Endothelial cell of umbilical vein (primary cell): ENCODE data around the gene CCM2. TPM values are rescaled to one million over a fixed set of nuclear protein-coding genes. Genes with fewer than 3 reads are reported as not detected.

Experiments
- BruUV-seq: library from RNA; stranded (reverse); fragments of 400-500 nt; replicated peaks from 2 replicates; lab custom pipeline; 2021; lab: Mats Ljungman, UMichigan
- CTCF ChIA-PET: fragments of 300-600, 350-600 bp; sonication (Branson Sonifier 250); formaldehyde crosslinking; loops from one replicate; lab custom pipeline; 2021; ENCODE audit warnings: antibody characterized with exemption, inconsistent platforms; lab: Charles Lee
- POLR2A ChIA-PET: fragments of 300-600, 350-600 bp; sonication (Branson Sonifier 250); formaldehyde crosslinking; loops from one replicate; lab custom pipeline; 2021; ENCODE audit warnings: antibody characterized with exemption, inconsistent platforms; lab: Charles Lee
- DNase-seq: peaks from one replicate; pipeline ENCODE4 v3.0.0-alpha.2; 2011; ENCODE audit warnings: low read depth, low spot score
- FAIRE-seq: peaks from 2 replicates; lab custom pipeline; 2011; peaks lifted over from hg19 to GRCh38; lab: Jason Lieb, UNC
- H2AFZ ChIP-seq: 2 replicates; pipeline ENCODE4 v1.6.0; 2012; ENCODE audit warnings: low read depth, low read length, control low read depth, inconsistent platforms
- H3K27ac ChIP-seq: 2 replicates; pipeline ENCODE4 v1.5.1; 2011; ENCODE audit warnings: low read depth, mild to moderate bottlenecking, control low read depth, low read length, moderate library complexity; ENCODE audit not compliant: insufficient read depth
- H3K27me3 ChIP-seq, 2 experiments: 2 replicates each; pipeline versions ENCODE4 v1.6.0 to v1.6.1; 2011; ENCODE audit warnings: low read length in 2 of 2, mixed read lengths in 1 of 2; ENCODE audit not compliant: control insufficient read depth in 2 of 2, insufficient read depth in 2 of 2
- H3K36me3 ChIP-seq, 2 experiments: 2 replicates in 1 of 2; 3 replicates in 1 of 2; pipeline ENCODE4 v1.5.1; 2011; ENCODE audit warnings: low read length in 2 of 2, mild to moderate bottlenecking in 1 of 2, moderate library complexity in 1 of 2; ENCODE audit not compliant: control insufficient read depth in 2 of 2, insufficient read depth in 2 of 2; ENCODE audit errors: extremely low read depth in 1 of 2
- H3K4me1 ChIP-seq: 3 replicates; pipeline ENCODE4 v1.5.1; 2011; ENCODE audit warnings: mild to moderate bottlenecking, low read length; ENCODE audit not compliant: control insufficient read depth, insufficient read depth; ENCODE audit errors: extremely low read depth
- H3K4me2 ChIP-seq: 2 replicates; pipeline ENCODE4 v1.6.1; 2011; ENCODE audit warnings: low read length, control low read depth, mixed read lengths; ENCODE audit not compliant: insufficient read depth
- H3K4me3 ChIP-seq, 3 experiments: fragments of 200-600 bp in 1 of 3; sonication (generic), shearing (Covaris generic) in 1 of 3; replicated peaks in 1 of 3; 2 replicates each; pipeline ENCODE4 v1.5.1; 2011 to 2016; ENCODE audit warnings: control low read depth in 3 of 3, low read length in 3 of 3, mild to moderate bottlenecking in 2 of 3, inconsistent platforms in 1 of 3, low read depth in 1 of 3, moderate library complexity in 1 of 3; ENCODE audit not compliant: insufficient read depth in 1 of 3
- H3K79me2 ChIP-seq: 2 replicates; pipeline ENCODE4 v1.6.0; 2012; ENCODE audit warnings: low read length, inconsistent platforms; ENCODE audit not compliant: control insufficient read depth, insufficient read depth
- H3K9ac ChIP-seq: replicated peaks from 2 replicates; pipeline ENCODE3; 2011; ENCODE audit warnings: low read length, control low read depth; ENCODE audit not compliant: insufficient read depth; ENCODE audit errors: extremely low read depth
- H3K9me1 ChIP-seq: replicated peaks from 3 replicates; pipeline ENCODE4 v1.6.0; 2011; ENCODE audit warnings: mild to moderate bottlenecking, low read length; ENCODE audit not compliant: control insufficient read depth, insufficient read depth; ENCODE audit errors: extremely low read depth
- H3K9me3 ChIP-seq: replicated peaks from 2 replicates; pipeline ENCODE4 v1.5.1; 2012; ENCODE audit warnings: low read length, inconsistent platforms; ENCODE audit not compliant: control insufficient read depth, insufficient read depth
- H4K20me1 ChIP-seq: replicated peaks from 2 replicates; pipeline ENCODE3; 2011; ENCODE audit warnings: mild to moderate bottlenecking, low read length; ENCODE audit not compliant: control insufficient read depth, insufficient read depth; ENCODE audit errors: extremely low read depth
- EZH2 ChIP-seq: IDR thresholded peaks from 2 replicates; pipeline ENCODE4 v1.6.1; 2012; ENCODE audit warnings: borderline replicate concordance, low read depth, mild to moderate bottlenecking, moderate library complexity, low read length, inconsistent platforms; ENCODE audit not compliant: severe bottlenecking
- FOS ChIP-seq: IDR thresholded peaks from 2 replicates; pipeline ENCODE4 v1.6.1; 2011; ENCODE audit warnings: mild to moderate bottlenecking, low read length, moderate library complexity, borderline replicate concordance; ENCODE audit not compliant: insufficient read depth
- GATA2 ChIP-seq: IDR thresholded peaks from 2 replicates; pipeline ENCODE4 v1.7.0; 2011; ENCODE audit warnings: low read depth, mild to moderate bottlenecking, moderate library complexity, mixed read lengths, low read length; ENCODE audit not compliant: insufficient read length, insufficient read depth
- JUN ChIP-seq: IDR thresholded peaks from 2 replicates; pipeline ENCODE4 v1.6.1; 2011; ENCODE audit warnings: borderline replicate concordance, low read depth; ENCODE audit not compliant: insufficient read length, insufficient read depth
- MAX ChIP-seq: IDR thresholded peaks from 2 replicates; pipeline ENCODE4 v1.6.1; 2011; ENCODE audit not compliant: insufficient read depth, insufficient read length
- MYC ChIP-seq: IDR thresholded peaks from one replicate; pipeline ENCODE4 v1.6.1; 2011; ENCODE audit warnings: mild to moderate bottlenecking, low read depth, low read length
- POLR2A ChIP-seq: IDR thresholded peaks from 2 replicates; pipeline ENCODE4 v1.6.1; 2012; ENCODE audit warnings: low read depth, mild to moderate bottlenecking, control low read depth, low read length
- POLR2AphosphoS5 ChIP-seq: IDR thresholded peaks from 2 replicates; pipeline ENCODE4 v1.6.1; 2012; ENCODE audit warnings: low read depth, mild to moderate bottlenecking, control low read depth, low read length, moderate library complexity; ENCODE audit not compliant: insufficient read depth
- dilution Hi-C: fragments of 300-500 bp; cut with MboI; formaldehyde crosslinking; loops from one replicate; pipeline ENCODE4 v1.15.0; 2019; ENCODE audit warnings: low sequenced_read_pairs; ENCODE audit not compliant: extremely low pct_ligation_motif_present
- intact Hi-C: fragments of 100-400 bp; cut with micrococcal nuclease; formaldehyde crosslinking; loops from one replicate; pipeline ENCODE4 v1.10.0; 2022
- polyA plus RNA-seq, 4 experiments: library from polyadenylated mRNA; depleted of rRNA in 3 of 4; stranded (reverse) in 3 of 4; unstranded in 1 of 4; fragments of >200 nt; gene quantifications; 2 replicates each; pipeline versions ENCODE4 v1.2.1 to v1.2.3, GENCODE V29; 2011 to 2012; ENCODE audit warnings: missing spikeins in 1 of 4
- total RNA-seq: library from RNA; stranded (reverse); gene quantifications from 2 replicates; pipeline ENCODE4 v1.2.3, GENCODE V29; 2021
- TF ChIP-seq, protein P1 (sequence below), 2 donors: IDR thresholded peaks; 1 replicate in 1 of 2; 2 replicates in 1 of 2; pipeline ENCODE4 v1.5.1; 2011; ENCODE audit warnings: low read length in 2 of 2, mild to moderate bottlenecking in 2 of 2, moderate library complexity in 2 of 2, control low read depth in 1 of 2, inconsistent platforms in 1 of 2, low read depth in 1 of 2; ENCODE audit not compliant: insufficient read depth in 1 of 2; ENCODE audit errors: extremely low read depth in 1 of 2

The CCM2 gene
- total and polyA plus RNA-seq, 2 donors (not counting 3 experiments of a cell fraction or from before 2014, with no cell fraction given): 66.1 to 70.4 TPM

DNA sequence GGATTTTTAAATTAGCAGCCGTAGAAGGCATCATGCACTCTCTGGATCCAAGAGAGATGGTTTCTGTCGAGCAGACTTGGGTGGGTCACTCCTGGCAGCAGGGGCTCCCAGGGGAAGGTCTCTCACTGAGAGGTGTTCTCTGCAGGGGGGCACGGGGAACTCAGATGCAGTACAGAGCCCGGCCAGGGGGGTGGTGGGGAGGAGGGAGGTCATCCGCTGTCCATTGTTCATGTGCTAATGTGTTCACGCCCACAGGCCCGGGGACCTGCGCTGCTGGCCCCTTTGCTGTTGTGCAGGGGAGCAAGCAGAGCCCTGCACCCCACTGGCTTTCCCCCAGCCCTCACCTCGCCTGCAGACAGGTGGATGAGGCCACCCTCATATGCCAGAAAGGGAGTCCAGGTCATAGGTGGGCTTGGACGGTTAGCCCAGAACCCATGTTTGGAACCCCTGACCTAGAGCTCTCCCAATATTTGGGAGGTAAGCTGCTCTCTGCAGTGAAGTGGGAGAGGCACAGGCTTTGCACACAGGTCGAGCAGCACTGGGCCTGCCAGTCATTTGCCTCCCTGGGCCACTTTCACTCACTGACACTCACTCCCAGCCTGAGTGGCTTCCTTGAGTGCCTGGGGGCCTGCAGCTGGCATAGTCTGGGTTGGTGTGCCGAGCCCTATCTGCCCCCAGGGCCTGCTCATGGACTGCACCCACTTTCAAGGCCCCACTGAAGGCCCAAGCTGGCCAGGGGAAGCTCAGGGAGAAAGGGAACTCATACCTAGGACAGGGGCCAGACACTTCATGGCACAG is 124.1 kb downstream of the CCM2 start:
- FAIRE-seq: no peak
- Histone ChIP-seq H3K9me3 (no peaks in the 10 kb centered on the region), H3K79me2 (no peaks in the 10 kb centered on the region), H3K4me3 (no peak overlapping the region), H4K20me1 (no peaks in the 10 kb centered on the region), H2AFZ (no peak overlapping the region), H3K27me3 (no peaks in the 10 kb centered on the region), H3K36me3 (no peaks in the 10 kb centered on the region), H3K4me2 (no peak overlapping the region), H3K9ac (no peak overlapping the region), H3K4me1 (no peaks in the 10 kb centered on the region), H3K27ac (no peak overlapping the region), H3K9me1 (no peaks in the 10 kb centered on the region)
- no peak for TF ChIP-seq EZH2
- TF ChIP-seq JUN: no peak
- no peak for TF ChIP-seq POLR2AphosphoS5
- intact Hi-C loops (no loop called here), dilution Hi-C loops (no loop called here)
- BruUV-seq: no TSS peak
- no peak for DNase-seq
- CTCF ChIA-PET: interaction anchor here (1.9 to 4.2 kb wide), 2 partner anchors 12 to 150 kb away, joined by 5 to 22 read pairs; no protein-coding TSS in a partner anchor
- POLR2A ChIA-PET: no interaction called here

DNA sequence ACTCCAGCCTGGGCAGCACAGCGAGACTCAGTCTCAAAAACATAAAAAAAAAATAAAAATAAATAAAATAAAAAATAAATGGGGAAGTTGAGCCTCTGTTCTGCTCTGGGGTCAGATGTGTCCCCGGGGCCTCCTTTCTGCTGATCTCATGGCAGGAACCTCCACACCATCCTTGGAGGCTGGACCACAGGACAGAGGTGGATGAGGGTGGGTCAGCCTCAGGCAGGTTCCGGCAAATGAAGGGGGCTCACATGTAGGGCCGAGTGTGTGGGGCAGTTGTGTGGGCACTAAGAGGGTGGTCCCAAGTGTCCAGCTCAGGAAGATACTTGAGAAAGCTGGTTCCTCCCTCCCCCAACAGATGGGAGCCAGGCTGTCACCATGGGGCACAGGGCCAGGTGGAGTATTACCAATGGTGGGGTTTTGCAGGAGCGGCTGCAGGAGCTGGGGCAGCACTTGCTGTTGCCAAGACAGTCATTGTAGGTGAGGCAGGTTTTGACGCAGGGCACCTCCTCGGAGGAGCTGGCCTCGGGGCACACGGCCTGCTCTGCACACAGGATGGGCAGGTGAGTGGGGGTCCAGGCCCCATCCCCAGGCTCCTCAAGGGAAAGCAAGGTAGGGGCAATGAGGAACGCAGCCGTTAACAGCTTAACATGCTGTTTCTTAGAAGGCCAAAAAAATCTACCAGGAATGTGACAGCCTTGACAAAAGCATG is 125.3 kb downstream of the CCM2 start:
- Histone ChIP-seq H2AFZ (no peak overlapping the region), H3K27me3 (no peaks in the 10 kb centered on the region), H3K79me2 (no peaks in the 10 kb centered on the region), H3K4me1 (no peaks in the 10 kb centered on the region), H3K9ac (no peak overlapping the region), H3K9me3 (no peaks in the 10 kb centered on the region), H4K20me1 (no peaks in the 10 kb centered on the region), H3K9me1 (no peaks in the 10 kb centered on the region), H3K27ac (no peak overlapping the region), H3K36me3 (no peaks in the 10 kb centered on the region), H3K4me3 (no peak overlapping the region), H3K4me2 (no peak overlapping the region)
- BruUV-seq: no TSS peak
- POLR2A ChIA-PET: no interaction called here
- FAIRE-seq (no peak), DNase-seq (no peak)
- CTCF ChIA-PET: interaction anchor here (1.0 to 4.2 kb wide), 2 partner anchors 11 kb away, joined by 3 to 22 read pairs; no protein-coding TSS in a partner anchor
- TF ChIP-seq GATA2 (no peak), JUN (no peak), FOS (no peak), POLR2AphosphoS5 (no peak), EZH2 (no peak), MYC (no peak), POLR2A (no peak), MAX (no peak)
- TF ChIP-seq, protein P1, sequence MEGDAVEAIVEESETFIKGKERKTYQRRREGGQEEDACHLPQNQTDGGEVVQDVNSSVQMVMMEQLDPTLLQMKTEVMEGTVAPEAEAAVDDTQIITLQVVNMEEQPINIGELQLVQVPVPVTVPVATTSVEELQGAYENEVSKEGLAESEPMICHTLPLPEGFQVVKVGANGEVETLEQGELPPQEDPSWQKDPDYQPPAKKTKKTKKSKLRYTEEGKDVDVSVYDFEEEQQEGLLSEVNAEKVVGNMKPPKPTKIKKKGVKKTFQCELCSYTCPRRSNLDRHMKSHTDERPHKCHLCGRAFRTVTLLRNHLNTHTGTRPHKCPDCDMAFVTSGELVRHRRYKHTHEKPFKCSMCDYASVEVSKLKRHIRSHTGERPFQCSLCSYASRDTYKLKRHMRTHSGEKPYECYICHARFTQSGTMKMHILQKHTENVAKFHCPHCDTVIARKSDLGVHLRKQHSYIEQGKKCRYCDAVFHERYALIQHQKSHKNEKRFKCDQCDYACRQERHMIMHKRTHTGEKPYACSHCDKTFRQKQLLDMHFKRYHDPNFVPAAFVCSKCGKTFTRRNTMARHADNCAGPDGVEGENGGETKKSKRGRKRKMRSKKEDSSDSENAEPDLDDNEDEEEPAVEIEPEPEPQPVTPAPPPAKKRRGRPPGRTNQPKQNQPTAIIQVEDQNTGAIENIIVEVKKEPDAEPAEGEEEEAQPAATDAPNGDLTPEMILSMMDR (IDR thresholded peaks at IDR 0.05; ENCODE audit: extremely low read depth in 1 of 2, insufficient read depth in 1 of 2, low read depth in 1 of 2, low read length in 2 of 2): no peak
- intact Hi-C loops (no loop called here), dilution Hi-C loops (no loop called here)
